WTC11 (cell line): ENCODE measurements around the gene RAPH1. TPM values are rescaled to one million over a fixed set of nuclear protein-coding genes. Genes with fewer than 3 reads are reported as not detected.

Experiments used
- ATAC-seq: fragments of 200-7000 bp; cut with Tn5 transposase; 2 replicates; pipeline ENCODE4 v1.10.0; 2021; ENCODE audit warnings: mild to moderate bottlenecking, moderate library complexity
- CTCF ChIA-PET: fragments of 300-600 bp; sonication (Branson Sonifier 250); formaldehyde crosslinking; loops from one replicate; lab custom pipeline; 2021; ENCODE audit warnings: antibody characterized with exemption; lab: Charles Lee
- POLR2A ChIA-PET: fragments of 350-600 bp; sonication (Branson Sonifier 250); formaldehyde crosslinking; loops from one replicate; lab custom pipeline; 2021; ENCODE audit warnings: antibody characterized with exemption; lab: Charles Lee
- DNase-seq: peaks from one replicate; pipeline ENCODE4 v3.0.0; 2021; ENCODE audit warnings: low spot score
- H3K27ac Mint-ChIP-seq: 2 replicates; pipeline ENCODE4 v1.8.0; 2021; ENCODE audit warnings: mixed read lengths
- H3K27me3 Mint-ChIP-seq: 2 replicates; pipeline ENCODE4 v1.8.0; 2021; ENCODE audit warnings: low read depth, mild to moderate bottlenecking, moderate library complexity, mixed read lengths
- H3K36me3 Mint-ChIP-seq: 2 replicates; pipeline ENCODE4 v1.8.0; 2021; ENCODE audit warnings: mixed read lengths
- H3K4me1 Mint-ChIP-seq: 2 replicates; pipeline ENCODE4 v1.8.0; 2022; ENCODE audit warnings: mixed read lengths
- H3K4me3 Mint-ChIP-seq: 2 replicates; pipeline ENCODE4 v1.8.0; 2021; ENCODE audit warnings: mild to moderate bottlenecking, moderate library complexity, mixed read lengths
- H3K9me3 Mint-ChIP-seq: 2 replicates; pipeline ENCODE4 v1.8.0; 2021; ENCODE audit warnings: mixed read lengths
- CBFB ChIP-seq: sonication (generic); formaldehyde crosslinking; IDR thresholded peaks from 2 replicates; pipeline ENCODE4 v1.8.1; 2022; ENCODE audit warnings: mild to moderate bottlenecking, low read depth, missing genetic modification reagents
- GRHL2 ChIP-seq: fragments of 250-450 bp; sonication (Bioruptor Pico); IDR thresholded peaks from 2 replicates; pipeline ENCODE4 v1.8.0; 2022; ENCODE audit warnings: mild to moderate bottlenecking, moderate library complexity; ENCODE audit not compliant: insufficient replicate concordance, severe bottlenecking
- GTF2I ChIP-seq: fragments of 250-450 bp; sonication (Bioruptor Pico); conservative IDR thresholded peaks from 2 replicates; pipeline ENCODE4 v1.4.0; 2021; ENCODE audit warnings: mild to moderate bottlenecking
- SMAD3 ChIP-seq: sonication (generic); formaldehyde crosslinking; IDR thresholded peaks from 2 replicates; pipeline ENCODE4 v1.8.0; 2022; ENCODE audit warnings: missing genetic modification reagents, mild to moderate bottlenecking, borderline replicate concordance
- TP53 ChIP-seq: sonication (generic); formaldehyde crosslinking; IDR thresholded peaks from 2 replicates; pipeline ENCODE4 v1.8.1; 2023; ENCODE audit warnings: mild to moderate bottlenecking, missing genetic modification reagents
- USF1 ChIP-seq: sonication (generic); formaldehyde crosslinking; IDR thresholded peaks from 2 replicates; pipeline ENCODE4 v1.8.0; 2022; ENCODE audit warnings: mild to moderate bottlenecking, missing genetic modification reagents
- ZBTB21 ChIP-seq: sonication (generic); formaldehyde crosslinking; IDR thresholded peaks from 2 replicates; pipeline ENCODE4 v1.8.1; 2023; ENCODE audit warnings: mild to moderate bottlenecking, missing genetic modification reagents, borderline replicate concordance
- ZNF121 ChIP-seq: sonication (generic); formaldehyde crosslinking; IDR thresholded peaks from 2 replicates; pipeline ENCODE4 v1.8.0; 2023; ENCODE audit warnings: missing genetic modification reagents
- ZNF138 ChIP-seq: sonication (generic); formaldehyde crosslinking; conservative IDR thresholded peaks from 2 replicates; pipeline ENCODE4 v1.8.1; 2022; ENCODE audit warnings: mild to moderate bottlenecking, moderate library complexity, missing genetic modification reagents
- ZNF281 ChIP-seq: sonication (generic); formaldehyde crosslinking; IDR thresholded peaks from 2 replicates; pipeline ENCODE4 v1.8.0; 2023; ENCODE audit warnings: mild to moderate bottlenecking, missing genetic modification reagents
- ZNF423 ChIP-seq: fragments of 250-450 bp; sonication (Bioruptor Pico); IDR thresholded peaks from 2 replicates; pipeline ENCODE4 v2.1.2; 2022; ENCODE audit warnings: mild to moderate bottlenecking, moderate library complexity
- ZNF671 ChIP-seq: fragments of 250-450 bp; sonication (Bioruptor Pico); IDR thresholded peaks from 2 replicates; pipeline ENCODE4 v1.8.0; 2021; ENCODE audit warnings: mild to moderate bottlenecking
- total RNA-seq: library from RNA; stranded (reverse); gene quantifications from 3 replicates; pipeline ENCODE4 v1.2.3, GENCODE V29; 2021
- TF ChIP-seq, protein P1 (sequence below): sonication (generic); formaldehyde crosslinking; IDR thresholded peaks from 2 replicates; pipeline ENCODE4 v1.8.0; 2022; ENCODE audit warnings: mild to moderate bottlenecking, missing genetic modification reagents
- TF ChIP-seq, protein P2 (sequence below): sonication (generic); formaldehyde crosslinking; IDR thresholded peaks from 2 replicates; pipeline ENCODE4 v1.8.0; 2022; ENCODE audit warnings: mild to moderate bottlenecking, missing genetic modification reagents
- TF ChIP-seq, protein P3 (sequence below): sonication (generic); formaldehyde crosslinking; conservative IDR thresholded peaks from 2 replicates; pipeline ENCODE4 v1.8.1; 2023; ENCODE audit warnings: mild to moderate bottlenecking, low read depth, missing genetic modification reagents, moderate library complexity
- TF ChIP-seq, protein P4 (sequence below): fragments of 250-450 bp; sonication (Bioruptor Pico); IDR thresholded peaks from 2 replicates; pipeline ENCODE4 v1.9.0; 2021; ENCODE audit warnings: mild to moderate bottlenecking, borderline replicate concordance
- TF ChIP-seq, protein P5 (sequence below): sonication (generic); formaldehyde crosslinking; conservative IDR thresholded peaks from 2 replicates; pipeline ENCODE4 v1.8.1; 2022; ENCODE audit warnings: mild to moderate bottlenecking, missing genetic modification reagents
- TF ChIP-seq, protein P6 (sequence below): sonication (generic); formaldehyde crosslinking; IDR thresholded peaks from 2 replicates; pipeline ENCODE4 v1.8.1; 2023; ENCODE audit warnings: mild to moderate bottlenecking, missing genetic modification reagents

Gene RAPH1
- total RNA-seq, 1 experiment from 2014 or later, result 24.6 TPM

GRCh38 chr2:203492965-203493364 lies 42.1 kb downstream of the RAPH1 start:
- peaks cover 19% of the 10 kb centered on the region for H3K36me3 Mint-ChIP-seq
- no peaks in the 10 kb centered on the region for H3K9me3 Mint-ChIP-seq
- H3K4me3 Mint-ChIP-seq, result no peak overlapping the region
- ChIA-PET POLR2A (interaction anchor here (0.5 kb wide), 1 partner anchor 13 kb away, joined by 3 read pairs; no protein-coding TSS in a partner anchor), CTCF (no interaction called here)
- no peak for ATAC-seq
- no peak for TF ChIP-seq ZNF671
- no peak for TF ChIP-seq ZNF281 (CRISPR knock-in tag)
- no peak for TF ChIP-seq ZNF138
- no peak for TF ChIP-seq GRHL2 (CRISPR knock-in tag)
- no peaks in the 10 kb centered on the region for H3K27me3 Mint-ChIP-seq
- H3K27ac Mint-ChIP-seq, result no peak overlapping the region
- no peak for DNase-seq
- H3K4me1 Mint-ChIP-seq, result no peaks in the 10 kb centered on the region

DNA sequence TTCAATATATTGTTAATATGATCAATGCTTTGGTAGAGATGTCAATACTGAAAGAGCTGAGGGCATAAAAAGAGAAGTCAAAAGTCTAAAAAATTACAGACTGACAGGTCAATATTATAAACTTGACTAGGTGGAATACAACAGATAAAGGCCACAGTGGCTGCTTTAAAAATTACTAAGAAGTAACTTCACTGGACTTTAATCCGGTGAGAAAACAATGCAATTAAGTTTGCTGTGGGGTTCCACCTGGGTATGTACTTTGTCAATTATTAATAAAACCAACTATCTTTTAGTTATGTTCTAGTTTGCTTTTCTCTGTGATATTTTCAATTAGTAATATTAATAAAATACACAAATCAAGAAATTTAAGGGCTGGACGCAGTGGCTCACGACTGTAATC lies 44.7 kb downstream of the RAPH1 start:
- Mint-ChIP-seq H3K4me1 (no peaks in the 10 kb centered on the region), H3K9me3 (no peaks in the 10 kb centered on the region), H3K36me3 (peaks cover 22% of the 10 kb centered on the region), H3K27me3 (no peaks in the 10 kb centered on the region), H3K27ac (no peak overlapping the region), H3K4me3 (no peak overlapping the region)
- ChIA-PET POLR2A (no interaction called here), CTCF (interaction anchor here (0.7 kb wide), 1 partner anchor 46 kb away, joined by 3 read pairs; no protein-coding TSS in a partner anchor)
- ATAC-seq, result no peak
- no peak for DNase-seq
- no peak for TF ChIP-seq ZBTB21 (CRISPR knock-in tag)
- no peak for TF ChIP-seq TP53
- no peak for TF ChIP-seq ZNF423 (CRISPR knock-in tag)
- no peak for TF ChIP-seq GTF2I
- TF ChIP-seq, protein P1, sequence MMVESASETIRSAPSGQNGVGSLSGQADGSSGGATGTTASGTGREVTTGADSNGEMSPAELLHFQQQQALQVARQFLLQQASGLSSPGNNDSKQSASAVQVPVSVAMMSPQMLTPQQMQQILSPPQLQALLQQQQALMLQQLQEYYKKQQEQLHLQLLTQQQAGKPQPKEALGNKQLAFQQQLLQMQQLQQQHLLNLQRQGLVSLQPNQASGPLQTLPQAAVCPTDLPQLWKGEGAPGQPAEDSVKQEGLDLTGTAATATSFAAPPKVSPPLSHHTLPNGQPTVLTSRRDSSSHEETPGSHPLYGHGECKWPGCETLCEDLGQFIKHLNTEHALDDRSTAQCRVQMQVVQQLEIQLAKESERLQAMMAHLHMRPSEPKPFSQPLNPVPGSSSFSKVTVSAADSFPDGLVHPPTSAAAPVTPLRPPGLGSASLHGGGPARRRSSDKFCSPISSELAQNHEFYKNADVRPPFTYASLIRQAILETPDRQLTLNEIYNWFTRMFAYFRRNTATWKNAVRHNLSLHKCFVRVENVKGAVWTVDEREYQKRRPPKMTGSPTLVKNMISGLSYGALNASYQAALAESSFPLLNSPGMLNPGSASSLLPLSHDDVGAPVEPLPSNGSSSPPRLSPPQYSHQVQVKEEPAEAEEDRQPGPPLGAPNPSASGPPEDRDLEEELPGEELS (CRISPR knock-in tag), result no peak
- TF ChIP-seq ZNF121 (CRISPR knock-in tag), result no peak
- TF ChIP-seq, protein P2, sequence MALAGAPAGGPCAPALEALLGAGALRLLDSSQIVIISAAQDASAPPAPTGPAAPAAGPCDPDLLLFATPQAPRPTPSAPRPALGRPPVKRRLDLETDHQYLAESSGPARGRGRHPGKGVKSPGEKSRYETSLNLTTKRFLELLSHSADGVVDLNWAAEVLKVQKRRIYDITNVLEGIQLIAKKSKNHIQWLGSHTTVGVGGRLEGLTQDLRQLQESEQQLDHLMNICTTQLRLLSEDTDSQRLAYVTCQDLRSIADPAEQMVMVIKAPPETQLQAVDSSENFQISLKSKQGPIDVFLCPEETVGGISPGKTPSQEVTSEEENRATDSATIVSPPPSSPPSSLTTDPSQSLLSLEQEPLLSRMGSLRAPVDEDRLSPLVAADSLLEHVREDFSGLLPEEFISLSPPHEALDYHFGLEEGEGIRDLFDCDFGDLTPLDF, result no peak
- TF ChIP-seq CBFB (CRISPR knock-in tag), result no peak
- TF ChIP-seq, protein P3, sequence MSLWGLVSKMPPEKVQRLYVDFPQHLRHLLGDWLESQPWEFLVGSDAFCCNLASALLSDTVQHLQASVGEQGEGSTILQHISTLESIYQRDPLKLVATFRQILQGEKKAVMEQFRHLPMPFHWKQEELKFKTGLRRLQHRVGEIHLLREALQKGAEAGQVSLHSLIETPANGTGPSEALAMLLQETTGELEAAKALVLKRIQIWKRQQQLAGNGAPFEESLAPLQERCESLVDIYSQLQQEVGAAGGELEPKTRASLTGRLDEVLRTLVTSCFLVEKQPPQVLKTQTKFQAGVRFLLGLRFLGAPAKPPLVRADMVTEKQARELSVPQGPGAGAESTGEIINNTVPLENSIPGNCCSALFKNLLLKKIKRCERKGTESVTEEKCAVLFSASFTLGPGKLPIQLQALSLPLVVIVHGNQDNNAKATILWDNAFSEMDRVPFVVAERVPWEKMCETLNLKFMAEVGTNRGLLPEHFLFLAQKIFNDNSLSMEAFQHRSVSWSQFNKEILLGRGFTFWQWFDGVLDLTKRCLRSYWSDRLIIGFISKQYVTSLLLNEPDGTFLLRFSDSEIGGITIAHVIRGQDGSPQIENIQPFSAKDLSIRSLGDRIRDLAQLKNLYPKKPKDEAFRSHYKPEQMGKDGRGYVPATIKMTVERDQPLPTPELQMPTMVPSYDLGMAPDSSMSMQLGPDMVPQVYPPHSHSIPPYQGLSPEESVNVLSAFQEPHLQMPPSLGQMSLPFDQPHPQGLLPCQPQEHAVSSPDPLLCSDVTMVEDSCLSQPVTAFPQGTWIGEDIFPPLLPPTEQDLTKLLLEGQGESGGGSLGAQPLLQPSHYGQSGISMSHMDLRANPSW (CRISPR knock-in tag), result no peak
- TF ChIP-seq, protein P4, sequence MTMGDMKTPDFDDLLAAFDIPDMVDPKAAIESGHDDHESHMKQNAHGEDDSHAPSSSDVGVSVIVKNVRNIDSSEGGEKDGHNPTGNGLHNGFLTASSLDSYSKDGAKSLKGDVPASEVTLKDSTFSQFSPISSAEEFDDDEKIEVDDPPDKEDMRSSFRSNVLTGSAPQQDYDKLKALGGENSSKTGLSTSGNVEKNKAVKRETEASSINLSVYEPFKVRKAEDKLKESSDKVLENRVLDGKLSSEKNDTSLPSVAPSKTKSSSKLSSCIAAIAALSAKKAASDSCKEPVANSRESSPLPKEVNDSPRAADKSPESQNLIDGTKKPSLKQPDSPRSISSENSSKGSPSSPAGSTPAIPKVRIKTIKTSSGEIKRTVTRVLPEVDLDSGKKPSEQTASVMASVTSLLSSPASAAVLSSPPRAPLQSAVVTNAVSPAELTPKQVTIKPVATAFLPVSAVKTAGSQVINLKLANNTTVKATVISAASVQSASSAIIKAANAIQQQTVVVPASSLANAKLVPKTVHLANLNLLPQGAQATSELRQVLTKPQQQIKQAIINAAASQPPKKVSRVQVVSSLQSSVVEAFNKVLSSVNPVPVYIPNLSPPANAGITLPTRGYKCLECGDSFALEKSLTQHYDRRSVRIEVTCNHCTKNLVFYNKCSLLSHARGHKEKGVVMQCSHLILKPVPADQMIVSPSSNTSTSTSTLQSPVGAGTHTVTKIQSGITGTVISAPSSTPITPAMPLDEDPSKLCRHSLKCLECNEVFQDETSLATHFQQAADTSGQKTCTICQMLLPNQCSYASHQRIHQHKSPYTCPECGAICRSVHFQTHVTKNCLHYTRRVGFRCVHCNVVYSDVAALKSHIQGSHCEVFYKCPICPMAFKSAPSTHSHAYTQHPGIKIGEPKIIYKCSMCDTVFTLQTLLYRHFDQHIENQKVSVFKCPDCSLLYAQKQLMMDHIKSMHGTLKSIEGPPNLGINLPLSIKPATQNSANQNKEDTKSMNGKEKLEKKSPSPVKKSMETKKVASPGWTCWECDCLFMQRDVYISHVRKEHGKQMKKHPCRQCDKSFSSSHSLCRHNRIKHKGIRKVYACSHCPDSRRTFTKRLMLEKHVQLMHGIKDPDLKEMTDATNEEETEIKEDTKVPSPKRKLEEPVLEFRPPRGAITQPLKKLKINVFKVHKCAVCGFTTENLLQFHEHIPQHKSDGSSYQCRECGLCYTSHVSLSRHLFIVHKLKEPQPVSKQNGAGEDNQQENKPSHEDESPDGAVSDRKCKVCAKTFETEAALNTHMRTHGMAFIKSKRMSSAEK (CRISPR knock-in tag), result no peak
- TF ChIP-seq, protein P5, sequence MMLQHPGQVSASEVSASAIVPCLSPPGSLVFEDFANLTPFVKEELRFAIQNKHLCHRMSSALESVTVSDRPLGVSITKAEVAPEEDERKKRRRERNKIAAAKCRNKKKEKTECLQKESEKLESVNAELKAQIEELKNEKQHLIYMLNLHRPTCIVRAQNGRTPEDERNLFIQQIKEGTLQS (CRISPR knock-in tag), result no peak
- TF ChIP-seq, protein P6, sequence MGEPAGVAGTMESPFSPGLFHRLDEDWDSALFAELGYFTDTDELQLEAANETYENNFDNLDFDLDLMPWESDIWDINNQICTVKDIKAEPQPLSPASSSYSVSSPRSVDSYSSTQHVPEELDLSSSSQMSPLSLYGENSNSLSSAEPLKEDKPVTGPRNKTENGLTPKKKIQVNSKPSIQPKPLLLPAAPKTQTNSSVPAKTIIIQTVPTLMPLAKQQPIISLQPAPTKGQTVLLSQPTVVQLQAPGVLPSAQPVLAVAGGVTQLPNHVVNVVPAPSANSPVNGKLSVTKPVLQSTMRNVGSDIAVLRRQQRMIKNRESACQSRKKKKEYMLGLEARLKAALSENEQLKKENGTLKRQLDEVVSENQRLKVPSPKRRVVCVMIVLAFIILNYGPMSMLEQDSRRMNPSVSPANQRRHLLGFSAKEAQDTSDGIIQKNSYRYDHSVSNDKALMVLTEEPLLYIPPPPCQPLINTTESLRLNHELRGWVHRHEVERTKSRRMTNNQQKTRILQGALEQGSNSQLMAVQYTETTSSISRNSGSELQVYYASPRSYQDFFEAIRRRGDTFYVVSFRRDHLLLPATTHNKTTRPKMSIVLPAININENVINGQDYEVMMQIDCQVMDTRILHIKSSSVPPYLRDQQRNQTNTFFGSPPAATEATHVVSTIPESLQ (CRISPR knock-in tag), result no peak
- no peak for TF ChIP-seq SMAD3 (CRISPR knock-in tag)
- no peak for TF ChIP-seq USF1
